OCI-LY7 (cell line): ENCODE measurements around the gene KAT6B. TPM values are rescaled to one million over a fixed set of nuclear protein-coding genes. Genes with fewer than 3 reads are reported as not detected.

Experiments used
- BruUV-seq: library from RNA; stranded (reverse); fragments of 400-500 nt; replicated peaks from 2 replicates; lab custom pipeline; 2021; lab: Mats Ljungman, UMichigan
- CTCF ChIA-PET: fragments of 300-600 bp; sonication (Branson Sonifier 250); formaldehyde crosslinking; loops from one replicate; lab custom pipeline; 2022; ENCODE audit warnings: antibody characterized with exemption; ENCODE audit not compliant: unreplicated experiment; lab: Charles Lee
- POLR2A ChIA-PET: fragments of 300-600 bp; sonication (Branson Sonifier 250); formaldehyde crosslinking; loops from one replicate; lab custom pipeline; 2022; ENCODE audit warnings: antibody characterized with exemption; lab: Charles Lee
- DNase-seq: peaks from one replicate; pipeline ENCODE4 v3.0.0-alpha.2; 2015; ENCODE audit warnings: low spot score
- H2AFZ ChIP-seq: fragments of 200-600 bp; sonication (generic), shearing (Covaris generic); 2 replicates; pipeline ENCODE4 v1.6.1; 2014; ENCODE audit warnings: mild to moderate bottlenecking, antibody characterized with exemption, low read length, moderate library complexity
- H3K27ac ChIP-seq: fragments of 200-600 bp; sonication (generic); 2 replicates; pipeline ENCODE4 v1.5.1; 2014; ENCODE audit warnings: mixed run types, low read depth, mild to moderate bottlenecking, moderate library complexity, low read length, inconsistent platforms; ENCODE audit not compliant: poor library complexity, severe bottlenecking
- H3K36me3 ChIP-seq: fragments of 200-600 bp; sonication (generic); 2 replicates; pipeline ENCODE4 v1.6.1; 2014; ENCODE audit warnings: mild to moderate bottlenecking, antibody characterized with exemption, low read length, moderate library complexity, mixed read lengths; ENCODE audit not compliant: insufficient read depth
- H3K4me1 ChIP-seq: fragments of 200-600 bp; sonication (generic); 2 replicates; pipeline ENCODE4 v1.5.1; 2014; ENCODE audit warnings: mild to moderate bottlenecking, low read length; ENCODE audit not compliant: insufficient read depth, poor library complexity, severe bottlenecking
- H3K4me2 ChIP-seq: fragments of 200-600 bp; sonication (generic); 2 replicates; pipeline ENCODE4 v1.6.1; 2014; ENCODE audit warnings: mild to moderate bottlenecking, low read length
- H3K4me3 ChIP-seq: fragments of 200-600 bp; sonication (generic); 2 replicates; pipeline ENCODE4 v1.5.1; 2014; ENCODE audit warnings: mild to moderate bottlenecking, low read depth, low read length; ENCODE audit not compliant: poor library complexity, severe bottlenecking
- H3K79me2 ChIP-seq: fragments of 200-600 bp; sonication (generic); 2 replicates; pipeline ENCODE4 v1.6.1; 2016; ENCODE audit warnings: low read depth, mild to moderate bottlenecking, low read length, moderate library complexity, mixed read lengths; ENCODE audit not compliant: insufficient read depth
- H3K9me2 ChIP-seq: fragments of 200-600 bp; sonication (generic); 2 replicates; pipeline ENCODE4 v1.6.1; 2016; ENCODE audit warnings: mild to moderate bottlenecking, low read length, mixed read lengths; ENCODE audit not compliant: insufficient read depth
- H3K9me3 ChIP-seq: fragments of 200-600 bp; sonication (generic); 2 replicates; pipeline ENCODE4 v1.6.1; 2014; ENCODE audit warnings: mild to moderate bottlenecking, mixed run types, low read length, mixed read lengths
- H4K20me1 ChIP-seq: fragments of 200-600 bp; sonication (generic); 2 replicates; pipeline ENCODE4 v1.6.1; 2014; ENCODE audit warnings: mild to moderate bottlenecking, antibody characterized with exemption, low read length, moderate library complexity, mixed read lengths; ENCODE audit not compliant: insufficient read depth
- CTCF ChIP-seq: fragments of 200-600 bp; sonication (generic); conservative IDR thresholded peaks from 2 replicates; pipeline ENCODE4 v1.5.1; 2014; ENCODE audit warnings: mild to moderate bottlenecking, antibody characterized with exemption, low read length, moderate library complexity, mixed read lengths
- EZH2phosphoT487 ChIP-seq: fragments of 200-600 bp; sonication (generic); IDR thresholded peaks from 2 replicates; pipeline ENCODE4 v1.6.1; 2018; ENCODE audit warnings: low read depth, borderline replicate concordance, mild to moderate bottlenecking, mixed run types, antibody characterized with exemption, low read length, moderate library complexity, mixed read lengths
- intact Hi-C: fragments of 100-400 bp; cut with micrococcal nuclease; formaldehyde crosslinking; loops from one replicate; pipeline ENCODE4 v1.10.0; 2022; ENCODE audit not compliant: unreplicated experiment
- total RNA-seq, 2 experiments: library from RNA; depleted of rRNA in 1 of 2; stranded (reverse); fragments of >200 nt in 1 of 2; shearing (Covaris generic) in 1 of 2; gene quantifications; 2 replicates each; pipeline ENCODE4 v1.2.3, GENCODE V29; 2014 to 2022

KAT6B gene
- total RNA-seq, 2 experiments from 2014 or later: 20.8 to 40.8 TPM

- DNase-seq: no peak
- Histone ChIP-seq H3K9me2 (no peaks in the 10 kb centered on the region), H2AFZ (no peak overlapping the region), H3K4me1 (no peaks in the 10 kb centered on the region), H3K4me2 (no peak overlapping the region), H3K9me3 (no peaks in the 10 kb centered on the region), H3K4me3 (no peak overlapping the region), H3K27ac (no peak overlapping the region), H3K79me2 (no peaks in the 10 kb centered on the region), H3K36me3 (no peaks in the 10 kb centered on the region), H4K20me1 (no peaks in the 10 kb centered on the region)
- CTCF ChIA-PET: no interaction called here
- intact Hi-C loops: no loop called here
- TF ChIP-seq EZH2phosphoT487 (no peak), CTCF (no peak)
- no TSS peak for BruUV-seq
- POLR2A ChIA-PET: interaction anchor here (1.0 kb wide), 1 partner anchor 10 kb away, joined by 4 read pairs; no protein-coding TSS in a partner anchor
These were observed 248.5 kb downstream of the KAT6B start for GRCh38 chr10:75074711-75075445.

GRCh38 chr10:75076348-75076747, 249.9 kb downstream of the KAT6B start:
- Histone ChIP-seq H3K36me3 (no peaks in the 10 kb centered on the region), H3K9me2 (no peaks in the 10 kb centered on the region), H3K4me2 (no peak overlapping the region), H3K27ac (no peak overlapping the region), H2AFZ (no peak overlapping the region), H3K4me3 (no peak overlapping the region), H4K20me1 (no peaks in the 10 kb centered on the region), H3K9me3 (no peaks in the 10 kb centered on the region), H3K4me1 (no peaks in the 10 kb centered on the region), H3K79me2 (no peaks in the 10 kb centered on the region)
- no peak for DNase-seq
- POLR2A ChIA-PET: interaction anchor here (0.7 to 0.8 kb wide), 2 partner anchors 14 to 45 kb away, joined by 3 read pairs; no protein-coding TSS in a partner anchor
- no TSS peak for BruUV-seq
- no peak for TF ChIP-seq CTCF
- no peak for TF ChIP-seq EZH2phosphoT487
- intact Hi-C loops: no loop called here
- CTCF ChIA-PET: no interaction called here

DNA sequence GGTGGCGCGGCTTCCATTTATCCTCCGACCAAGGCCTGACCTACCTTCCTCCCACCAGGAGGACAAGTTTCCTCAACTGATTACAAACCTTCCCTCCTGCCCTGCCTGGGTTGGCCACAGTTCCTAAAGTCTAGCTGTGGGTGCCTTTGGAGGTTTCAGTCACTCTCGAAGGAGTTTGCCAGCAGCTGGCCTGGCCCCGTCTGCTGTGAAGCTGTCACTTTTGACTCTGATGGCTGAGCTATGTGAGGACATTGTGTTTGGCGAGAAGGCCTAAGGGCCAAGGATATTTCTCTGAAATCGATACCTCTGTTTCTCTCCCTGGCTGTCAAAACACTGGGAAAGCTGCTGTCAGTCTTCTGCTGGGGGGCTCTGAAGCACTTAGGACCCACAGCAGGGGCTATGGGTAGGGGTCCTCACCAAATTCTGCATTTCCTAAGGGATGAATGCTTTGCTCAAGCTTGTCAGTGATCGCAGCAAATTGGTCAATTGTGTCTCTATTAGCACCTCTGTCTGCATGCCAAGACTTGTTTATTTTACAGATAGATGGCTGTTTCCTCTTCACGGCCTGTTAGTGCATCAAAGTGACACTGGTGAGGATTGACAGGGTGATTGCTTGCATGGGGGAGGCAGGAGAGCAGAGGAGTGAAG, 253.2 kb downstream of the KAT6B start:
- POLR2A ChIA-PET: no interaction called here
- no peak for DNase-seq
- Histone ChIP-seq H3K79me2 (no peaks in the 10 kb centered on the region), H2AFZ (no peak overlapping the region), H3K36me3 (no peaks in the 10 kb centered on the region), H3K4me1 (no peaks in the 10 kb centered on the region), H3K9me3 (no peaks in the 10 kb centered on the region), H3K9me2 (no peaks in the 10 kb centered on the region), H3K4me2 (no peak overlapping the region), H4K20me1 (no peaks in the 10 kb centered on the region), H3K27ac (no peak overlapping the region), H3K4me3 (no peak overlapping the region)
- intact Hi-C loops: no loop called here
- BruUV-seq: no TSS peak
- CTCF ChIA-PET: no interaction called here
- TF ChIP-seq CTCF: no peak
- TF ChIP-seq EZH2phosphoT487: no peak
